Memory B cell (primary cell): ENCODE data around the gene CES2.

Source experiments
- ATAC-seq: fragments of 150-1000 bp; cut with Tn5 transposase; 2 replicates; pipeline ENCODE4 v1.10.0; 2021; ENCODE audit warnings: low read depth, mild to moderate bottlenecking, moderate library complexity
- DNase-seq, 2 donors: peaks; one replicate each; pipeline ENCODE4 v3.0.0; 2022; ENCODE audit warnings: low spot score in 2 of 2
- H3K27ac Mint-ChIP-seq: one replicate; pipeline ENCODE4 v1.8.0; 2022; ENCODE audit warnings: mild to moderate bottlenecking, moderate library complexity, mixed read lengths
- H3K27me3 Mint-ChIP-seq: one replicate; pipeline ENCODE4 v1.8.0; 2022; ENCODE audit warnings: mixed read lengths
- H3K36me3 Mint-ChIP-seq: one replicate; pipeline ENCODE4 v1.8.0; 2022; ENCODE audit warnings: mild to moderate bottlenecking, mixed read lengths
- H3K4me1 Mint-ChIP-seq: one replicate; pipeline ENCODE4 v1.8.0; 2022; ENCODE audit warnings: mixed read lengths
- H3K4me3 Mint-ChIP-seq: one replicate; pipeline ENCODE4 v1.8.0; 2022; ENCODE audit warnings: mild to moderate bottlenecking, moderate library complexity, mixed read lengths
- H3K9me3 Mint-ChIP-seq: one replicate; pipeline ENCODE4 v1.8.0; 2022; ENCODE audit warnings: mixed read lengths

The CES2 gene

GRCh38 chr16:66908116-66908515 lies 27.2 kb upstream of the CES2 start:
- peaks cover 10% of the 10 kb centered on the region for H3K27me3 Mint-ChIP-seq
- H3K9me3 Mint-ChIP-seq: no peaks in the 10 kb centered on the region
- H3K4me3 Mint-ChIP-seq: no peak overlapping the region
- DNase-seq: no peak
- H3K4me1 Mint-ChIP-seq: no peaks in the 10 kb centered on the region
- no peak for ATAC-seq
- no peaks in the 10 kb centered on the region for H3K36me3 Mint-ChIP-seq
- no peak overlapping the region for H3K27ac Mint-ChIP-seq

- Mint-ChIP-seq H3K36me3 (no peaks in the 10 kb centered on the region), H3K9me3 (no peaks in the 10 kb centered on the region), H3K4me3 (no peak overlapping the region), H3K27me3 (peaks cover 11% of the 10 kb centered on the region), H3K4me1 (no peaks in the 10 kb centered on the region), H3K27ac (no peak overlapping the region)
- ATAC-seq (no peak), DNase-seq (no peak)
Measured at GRCh38 chr16:66908762-66909559, 26.4 kb upstream of the CES2 start.

GRCh38 chr16:66910175-66910940 lies 25.0 kb upstream of the CES2 start:
- H3K4me1 Mint-ChIP-seq: no peaks in the 10 kb centered on the region
- no peaks in the 10 kb centered on the region for H3K36me3 Mint-ChIP-seq
- H3K9me3 Mint-ChIP-seq: no peaks in the 10 kb centered on the region
- H3K4me3 Mint-ChIP-seq: no peak overlapping the region
- peaks cover 14% of the 10 kb centered on the region for H3K27me3 Mint-ChIP-seq
- no peak overlapping the region for H3K27ac Mint-ChIP-seq
- ATAC-seq (no peak), DNase-seq (no peak)

- Mint-ChIP-seq H3K9me3 (no peaks in the 10 kb centered on the region), H3K4me3 (no peak overlapping the region), H3K27me3 (peaks cover 14% of the 10 kb centered on the region), H3K4me1 (no peaks in the 10 kb centered on the region), H3K36me3 (no peaks in the 10 kb centered on the region), H3K27ac (no peak overlapping the region)
- ATAC-seq: no peak
- no peak for DNase-seq
Measured at GRCh38 chr16:66911112-66911511, 24.2 kb upstream of the CES2 start.

- DNase-seq (no peak), ATAC-seq (no peak)
- H3K4me1 Mint-ChIP-seq: no peaks in the 10 kb centered on the region
- H3K9me3 Mint-ChIP-seq: no peaks in the 10 kb centered on the region
- no peak overlapping the region for H3K4me3 Mint-ChIP-seq
- H3K27me3 Mint-ChIP-seq: peaks cover 14% of the 10 kb centered on the region
- H3K36me3 Mint-ChIP-seq: no peaks in the 10 kb centered on the region
- H3K27ac Mint-ChIP-seq: no peak overlapping the region
Measured at GRCh38 chr16:66911801-66912200, 23.5 kb upstream of the CES2 start.

GRCh38 chr16:66913081-66913480 lies 22.2 kb upstream of the CES2 start:
- DNase-seq (no peak), ATAC-seq (no peak)
- H3K4me3 Mint-ChIP-seq: no peak overlapping the region
- peaks cover 14% of the 10 kb centered on the region for H3K27me3 Mint-ChIP-seq
- H3K27ac Mint-ChIP-seq: no peak overlapping the region
- H3K4me1 Mint-ChIP-seq: no peaks in the 10 kb centered on the region
- no peaks in the 10 kb centered on the region for H3K9me3 Mint-ChIP-seq
- H3K36me3 Mint-ChIP-seq: no peaks in the 10 kb centered on the region

GRCh38 chr16:66913711-66914110 lies 21.6 kb upstream of the CES2 start:
- Mint-ChIP-seq H3K9me3 (no peaks in the 10 kb centered on the region), H3K4me1 (no peaks in the 10 kb centered on the region), H3K36me3 (no peaks in the 10 kb centered on the region), H3K27ac (no peak overlapping the region), H3K27me3 (peaks cover 14% of the 10 kb centered on the region), H3K4me3 (no peak overlapping the region)
- no peak for DNase-seq
- no peak for ATAC-seq

GRCh38 chr16:66914541-66914940 lies 20.8 kb upstream of the CES2 start:
- Mint-ChIP-seq H3K36me3 (no peaks in the 10 kb centered on the region), H3K27me3 (peaks cover 18% of the 10 kb centered on the region), H3K27ac (no peak overlapping the region), H3K4me1 (no peaks in the 10 kb centered on the region), H3K4me3 (no peak overlapping the region), H3K9me3 (no peaks in the 10 kb centered on the region)
- ATAC-seq (no peak), DNase-seq (no peak)

GRCh38 chr16:66915041-66915440 lies 20.3 kb upstream of the CES2 start:
- no peak overlapping the region for H3K27ac Mint-ChIP-seq
- no peaks in the 10 kb centered on the region for H3K9me3 Mint-ChIP-seq
- peaks cover 14% of the 10 kb centered on the region for H3K27me3 Mint-ChIP-seq
- no peaks in the 10 kb centered on the region for H3K4me1 Mint-ChIP-seq
- ATAC-seq (no peak), DNase-seq (no peak)
- no peak overlapping the region for H3K4me3 Mint-ChIP-seq
- H3K36me3 Mint-ChIP-seq: no peaks in the 10 kb centered on the region

- no peaks in the 10 kb centered on the region for H3K36me3 Mint-ChIP-seq
- no peaks in the 10 kb centered on the region for H3K4me1 Mint-ChIP-seq
- H3K4me3 Mint-ChIP-seq: no peak overlapping the region
- no peaks in the 10 kb centered on the region for H3K9me3 Mint-ChIP-seq
- no peak for DNase-seq
- H3K27me3 Mint-ChIP-seq: peaks cover 14% of the 10 kb centered on the region
- H3K27ac Mint-ChIP-seq: no peak overlapping the region
- ATAC-seq: no peak
Measured at GRCh38 chr16:66916518-66916917, 18.8 kb upstream of the CES2 start.

GRCh38 chr16:66917741-66918140 lies 17.6 kb upstream of the CES2 start:
- Mint-ChIP-seq H3K9me3 (no peaks in the 10 kb centered on the region), H3K36me3 (no peaks in the 10 kb centered on the region), H3K4me3 (no peak overlapping the region), H3K27me3 (peaks cover 10% of the 10 kb centered on the region), H3K4me1 (no peaks in the 10 kb centered on the region), H3K27ac (no peak overlapping the region)
- ATAC-seq (no peak), DNase-seq (no peak)

GRCh38 chr16:66918355-66918754 lies 17.0 kb upstream of the CES2 start:
- H3K36me3 Mint-ChIP-seq: no peaks in the 10 kb centered on the region
- no peak overlapping the region for H3K27ac Mint-ChIP-seq
- no peaks in the 10 kb centered on the region for H3K9me3 Mint-ChIP-seq
- no peak for DNase-seq
- H3K27me3 Mint-ChIP-seq: peaks cover 12% of the 10 kb centered on the region
- no peak for ATAC-seq
- no peaks in the 10 kb centered on the region for H3K4me1 Mint-ChIP-seq
- H3K4me3 Mint-ChIP-seq: no peak overlapping the region

GRCh38 chr16:66918803-66919568 lies 16.3 kb upstream of the CES2 start, which contains the start of gene CDH16:
Gene CDH16, minus strand, starts transcription at chr16:66918885. Its CDS starts 820 bp downstream, at chr16:66918065.
- ATAC-seq: no peak
- DNase-seq: no peak
- H3K9me3 Mint-ChIP-seq: no peaks in the 10 kb centered on the region
- H3K4me1 Mint-ChIP-seq: peaks cover 4% of the 10 kb centered on the region
- no peak within 1 kb of the TSS for H3K27ac Mint-ChIP-seq
- no peaks in the 10 kb centered on the region for H3K36me3 Mint-ChIP-seq
- H3K27me3 Mint-ChIP-seq: peaks cover 17% of the 10 kb centered on the region
- H3K4me3 Mint-ChIP-seq: no peak within 1 kb of the TSS
